ENCODE measurements around the gene TFCP2.

DNA sequence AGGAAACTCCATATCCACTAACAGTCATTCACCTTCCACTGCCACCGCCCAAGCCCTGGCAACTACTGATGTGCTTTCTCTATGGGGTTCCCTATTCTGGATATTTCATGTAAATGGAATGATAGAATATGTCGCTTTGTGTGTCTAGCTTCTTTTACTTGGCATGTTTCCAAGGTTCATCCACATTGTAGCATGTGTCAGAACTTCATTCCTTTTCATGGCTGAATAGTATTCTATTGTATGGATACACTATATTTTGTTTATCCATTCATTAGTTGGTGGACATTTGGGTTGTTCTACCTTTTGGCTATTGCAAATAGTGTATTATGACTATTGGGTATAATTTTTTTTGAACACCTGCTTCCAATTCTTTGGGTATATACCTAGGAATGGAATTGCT lies 36.3 kb upstream of the TFCP2 start:
- TF ChIP-seq EZH2 (IDR thresholded peaks at IDR 0.05; ENCODE audit: insufficient read depth, poor library complexity, severe bottlenecking) (no peak), EZH2phosphoT487 (IDR thresholded peaks at IDR 0.05; ENCODE audit: insufficient read depth, low read depth) (no peak)
